Measurements from ENCODE around the gene EXOC4. TPM values are rescaled to one million over a fixed set of nuclear protein-coding genes. Genes with fewer than 3 reads are reported as not detected.

EXOC4 gene
- total and polyA plus RNA-seq, 9 donors = 26.8 to 80.5 (median 70.7) TPM

GRCh38 chr7:133780912-133781311 is 528.0 kb downstream of the EXOC4 start:
- Histone ChIP-seq H3K4me1 (ENCODE audit: insufficient read depth) (no peaks in the 10 kb centered on the region), H3K36me3 (no peaks in the 10 kb centered on the region), H3K4me3 (no peak overlapping the region), H3K27me3 (no peaks in the 10 kb centered on the region), H3K27ac (no peak overlapping the region), H3K9me3 (no peaks in the 10 kb centered on the region)
- 45 to 49% (median 47%) methylated on average over 2 of the region's 2 CpGs for WGBS, 3 donors
- intact Hi-C loops (cut with DNase I) = loop anchor here in 1 of 4 donors (5.0 kb wide), 1 partner anchor 879 kb away; no protein-coding TSS in a partner anchor
- no peak for DNase-seq
- TF ChIP-seq CTCF (IDR thresholded peaks at IDR 0.05) (no peak), POLR2A (IDR thresholded peaks at IDR 0.05) (no peak), EP300 (IDR thresholded peaks at IDR 0.05) (no peak)

- Histone ChIP-seq H3K27me3 (no peaks in the 10 kb centered on the region), H3K36me3 (no peaks in the 10 kb centered on the region), H3K27ac (no peak overlapping the region), H3K9me3 (no peaks in the 10 kb centered on the region), H3K4me3 (no peak overlapping the region), H3K4me1 (ENCODE audit: insufficient read depth) (no peaks in the 10 kb centered on the region)
- intact Hi-C loops (cut with DNase I) = loop anchor here in 1 of 4 donors (5.0 kb wide), 1 partner anchor 879 kb away; no protein-coding TSS in a partner anchor
- WGBS, 3 donors = 14 to 25% (median 18%) methylated on average over 7 of the region's 7 CpGs
- DNase-seq = no peak
- no peak for TF ChIP-seq POLR2A (IDR thresholded peaks at IDR 0.05)
- TF ChIP-seq CTCF (IDR thresholded peaks at IDR 0.05) = no peak
- TF ChIP-seq EP300 (IDR thresholded peaks at IDR 0.05) = no peak
Measured at GRCh38 chr7:133781486-133782090, 528.7 kb downstream of the EXOC4 start.

GRCh38 chr7:133782470-133782869 is 529.6 kb downstream of the EXOC4 start:
- no peak overlapping the region for H3K27ac ChIP-seq
- no peak for DNase-seq
- TF ChIP-seq CTCF (IDR thresholded peaks at IDR 0.05) (no peak), POLR2A (IDR thresholded peaks at IDR 0.05) (no peak), EP300 (IDR thresholded peaks at IDR 0.05) (no peak)
- H3K4me3 ChIP-seq = no peak overlapping the region
- H3K9me3 ChIP-seq = no peaks in the 10 kb centered on the region
- no peaks in the 10 kb centered on the region for H3K36me3 ChIP-seq
- intact Hi-C loops (cut with DNase I) = loop anchor here in 1 of 4 donors (5.0 kb wide), 1 partner anchor 880 kb away; no protein-coding TSS in a partner anchor
- H3K4me1 ChIP-seq (ENCODE audit: insufficient read depth) = no peaks in the 10 kb centered on the region
- no peaks in the 10 kb centered on the region for H3K27me3 ChIP-seq
- 90 to 95% (median 95%) methylated on average over 5 of the region's 5 CpGs for WGBS, 3 donors

GRCh38 chr7:133783276-133783675 is 530.4 kb downstream of the EXOC4 start:
- WGBS, 3 donors = 93 to 96% (median 94%) methylated on average over 2 of the region's 2 CpGs
- TF ChIP-seq CTCF (IDR thresholded peaks at IDR 0.05) (no peak), POLR2A (IDR thresholded peaks at IDR 0.05) (no peak), EP300 (IDR thresholded peaks at IDR 0.05) (no peak)

More at GRCh38 chr7:133783276-133783675, 530.4 kb downstream of the EXOC4 start:
- H3K36me3 ChIP-seq = no peaks in the 10 kb centered on the region
- H3K27ac ChIP-seq = no peak overlapping the region
- no peak for DNase-seq
- H3K27me3 ChIP-seq = no peaks in the 10 kb centered on the region
- H3K9me3 ChIP-seq = no peaks in the 10 kb centered on the region
- no peak overlapping the region for H3K4me3 ChIP-seq
- H3K4me1 ChIP-seq (ENCODE audit: insufficient read depth) = no peaks in the 10 kb centered on the region
- intact Hi-C loops (cut with DNase I) = loop anchor here in 1 of 4 donors (5.0 kb wide), 1 partner anchor 881 kb away; no protein-coding TSS in a partner anchor

All from ovary (tissue), 9 donors.